GM12878 (cell line): Measurements from ENCODE around the gene C10orf67. TPM values are rescaled to one million over a fixed set of nuclear protein-coding genes. Genes with fewer than 3 reads are reported as not detected.

Source experiments
- ATAC-seq: fragments of 200-7000 bp; cut with Tn5 transposase; 3 replicates; pipeline ENCODE4 v1.9.1; 2020; ENCODE audit warnings: mild to moderate bottlenecking, moderate library complexity
- BruUV-seq: library from RNA; stranded (reverse); fragments of 400-500 nt; replicated peaks from 2 replicates; lab custom pipeline; 2021; lab: Mats Ljungman, UMichigan
- CTCF ChIA-PET: fragments of 300-600 bp; sonication (Branson Sonifier 250); formaldehyde crosslinking; extraction: SDS; loops from one replicate; lab custom pipeline; 2021; ENCODE audit warnings: inconsistent platforms; lab: Yijun Ruan, JAX
- POLR2A ChIA-PET: fragments of 350-600 bp; formaldehyde crosslinking; extraction: SDS; loops from one replicate; lab custom pipeline; 2021; ENCODE audit warnings: inconsistent platforms; lab: Charles Lee
- RAD21 ChIA-PET: fragments of 300-600 bp; sonication (Branson Sonifier 250); formaldehyde crosslinking; loops from one replicate; lab custom pipeline; 2023; ENCODE audit warnings: antibody characterized with exemption; ENCODE audit not compliant: unreplicated experiment; lab: Charles Lee
- SMC1A ChIA-PET: fragments of 300-600 bp; sonication (Branson Sonifier 250); formaldehyde crosslinking; loops from one replicate; lab custom pipeline; 2023; ENCODE audit not compliant: unreplicated experiment, uncharacterized antibody; lab: Charles Lee
- DNase-seq: peaks from one replicate; pipeline ENCODE4 v3.0.0-alpha.2; 2011; ENCODE audit warnings: low read depth, low spot score
- FAIRE-seq: peaks from 3 replicates; lab custom pipeline; 2011; peaks lifted over from hg19 to GRCh38; lab: Jason Lieb, UNC
- H2AFZ ChIP-seq: 2 replicates; pipeline ENCODE4 v1.6.0; 2011; ENCODE audit warnings: low read depth, low read length, control low read depth; ENCODE audit not compliant: control insufficient read depth
- H3K27ac ChIP-seq: 2 replicates; pipeline ENCODE4 v1.5.1; 2011; ENCODE audit warnings: control low read depth; ENCODE audit not compliant: control insufficient read depth, insufficient read depth
- H3K27me3 ChIP-seq, 2 experiments: replicated peaks in 1 of 2; 2 replicates each; pipeline versions ENCODE4 v1.6.0 to v1.6.1; 2011; ENCODE audit warnings: low read length in 1 of 2; ENCODE audit not compliant: control insufficient read depth in 2 of 2, insufficient read depth in 2 of 2
- H3K36me3 ChIP-seq, 2 experiments: 2 replicates each; pipeline ENCODE4 v1.5.1; 2011; ENCODE audit warnings: low read length in 1 of 2; ENCODE audit not compliant: control insufficient read depth in 2 of 2, insufficient read depth in 2 of 2
- H3K4me1 ChIP-seq: 2 replicates; pipeline ENCODE4 v1.6.1; 2011; ENCODE audit warnings: mild to moderate bottlenecking, low read length, moderate library complexity, mixed read lengths; ENCODE audit not compliant: control insufficient read depth, insufficient read depth
- H3K4me2 ChIP-seq: 2 replicates; pipeline ENCODE4 v1.6.0; 2011; ENCODE audit warnings: control low read depth; ENCODE audit not compliant: control insufficient read depth, insufficient read depth
- H3K4me3 ChIP-seq: fragments of 200-600 bp; sonication (generic); 2 replicates; pipeline ENCODE4 v1.5.1; 2016
- H3K79me2 ChIP-seq: 2 replicates; pipeline ENCODE4 v1.6.0; 2011; ENCODE audit warnings: low read length; ENCODE audit not compliant: control insufficient read depth, insufficient read depth
- H3K9ac ChIP-seq: 2 replicates; pipeline ENCODE4 v1.8.0; 2011; ENCODE audit warnings: low read length, control low read depth, mixed read lengths; ENCODE audit not compliant: control insufficient read depth, insufficient read depth
- H3K9me3 ChIP-seq: replicated peaks from 3 replicates; pipeline ENCODE4 v1.5.1; 2011; ENCODE audit warnings: mild to moderate bottlenecking, low read length; ENCODE audit not compliant: control insufficient read depth, insufficient read depth
- H4K20me1 ChIP-seq: 2 replicates; pipeline ENCODE4 v1.6.0; 2011; ENCODE audit not compliant: control insufficient read depth, insufficient read depth
- HDAC6 ChIP-seq: fragments of 200-600 bp; sonication (generic); IDR thresholded peaks from one replicate; pipeline ENCODE4 v1.8.0; 2017; ENCODE audit warnings: antibody characterized with exemption; ENCODE audit not compliant: unreplicated experiment
- KLF5 ChIP-seq: fragments of 450-650 bp; IDR thresholded peaks from 2 replicates; pipeline ENCODE4 v1.6.1; 2014; ENCODE audit warnings: mild to moderate bottlenecking; ENCODE audit not compliant: partially characterized antibody
- POLR2A ChIP-seq: IDR thresholded peaks from 2 replicates; pipeline ENCODE4 v1.6.1; 2011; ENCODE audit warnings: low read depth, mild to moderate bottlenecking, low read length
- SREBF1 ChIP-seq: IDR thresholded peaks from 2 replicates; pipeline ENCODE4 v1.6.1; 2012; ENCODE audit warnings: mild to moderate bottlenecking, low read length
- WGBS: methylation state at CpG from one replicate; pipeline ENCODE4 v1.1.6; 2016; ENCODE audit warnings: low lambda C conversion rate; ENCODE audit not compliant: insufficient replicate concordance, insufficient coverage; ENCODE audit errors: missing lambda C conversion rate; 5-methylcytosine and 5-hydroxymethylcytosine counted together
- in situ Hi-C: fragments of 300-500 bp; cut with MboI; formaldehyde crosslinking; loops from 9 replicates; pipeline ENCODE4 v1.14.3; 2018; ENCODE audit warnings: mixed read lengths
- intact Hi-C: fragments of 100-400 bp; cut with micrococcal nuclease; formaldehyde crosslinking; loops from one replicate; pipeline ENCODE4 v1.14.2; 2022; ENCODE audit not compliant: unreplicated experiment
- polyA plus RNA-seq, 11 experiments: library from polyadenylated mRNA; depleted of rRNA in 4 of 11; unstranded in 6 of 11; stranded (reverse) in 5 of 11; fragments of >200 nt; fragmentation: Nextera tagmentation in 4 of 11; fragmentation: Illumina TruSeq in 1 of 11; extraction: Ambion mirVana in 4 of 11; extraction: Trizol in 1 of 11; gene quantifications; 1 replicate in 1 of 11; 2 replicates in 10 of 11; pipeline versions ENCODE4 v1.2.1 to v1.2.3, GENCODE V29; 2011 to 2016; ENCODE audit warnings: inconsistent platforms in 2 of 11, missing spikeins in 2 of 11, low read depth in 1 of 11
- total RNA-seq, 4 experiments: library from RNA; depleted of rRNA in 3 of 4; stranded (reverse); fragments of >200 nt in 3 of 4; fragmentation: Illumina TruSeq in 1 of 4; extraction: Trizol in 1 of 4; gene quantifications; 2 replicates each; pipeline versions ENCODE4 v1.2.1 to v1.2.3, GENCODE V29; 2013 to 2021
- TF ChIP-seq, protein P1 (sequence below): fragments of 450-650 bp; IDR thresholded peaks from 2 replicates; pipeline ENCODE4 v1.6.1; 2016; ENCODE audit warnings: mild to moderate bottlenecking, moderate library complexity, borderline replicate concordance

The C10orf67 gene
- total and polyA plus RNA-seq, 10 of the 15 experiments (the other 5 are each of a cell fraction or from before 2014, with no cell fraction given): 0.06 TPM; not detected in 9

- no peak for DNase-seq
- H3K4me1 ChIP-seq: no peaks in the 10 kb centered on the region
- FAIRE-seq: no peak
- CTCF ChIA-PET: no interaction called here
- H3K4me3 ChIP-seq: no peak overlapping the region
- no peaks in the 10 kb centered on the region for H4K20me1 ChIP-seq
- no peak overlapping the region for H3K27ac ChIP-seq
- no peaks in the 10 kb centered on the region for H3K9me3 ChIP-seq
- no peak overlapping the region for H3K9ac ChIP-seq
- in situ Hi-C loops: no loop called here
- WGBS: 40% methylated on average over 29 of the region's 29 CpGs
- H3K27me3 ChIP-seq: peaks cover 1 to 4% of the 10 kb centered on the region in 2 experiments; a peak in 3 of 4 replicates
- no peaks in the 10 kb centered on the region for H3K36me3 ChIP-seq
- ATAC-seq: no peak
- RAD21 ChIA-PET: no interaction called here
- no TSS peak for BruUV-seq
- no peak overlapping the region for H2AFZ ChIP-seq
- H3K4me2 ChIP-seq: no peak overlapping the region
- TF ChIP-seq POLR2A (no peak), SREBF1 (no peak), HDAC6 (no peak), KLF5 (no peak)
- TF ChIP-seq, protein P1, sequence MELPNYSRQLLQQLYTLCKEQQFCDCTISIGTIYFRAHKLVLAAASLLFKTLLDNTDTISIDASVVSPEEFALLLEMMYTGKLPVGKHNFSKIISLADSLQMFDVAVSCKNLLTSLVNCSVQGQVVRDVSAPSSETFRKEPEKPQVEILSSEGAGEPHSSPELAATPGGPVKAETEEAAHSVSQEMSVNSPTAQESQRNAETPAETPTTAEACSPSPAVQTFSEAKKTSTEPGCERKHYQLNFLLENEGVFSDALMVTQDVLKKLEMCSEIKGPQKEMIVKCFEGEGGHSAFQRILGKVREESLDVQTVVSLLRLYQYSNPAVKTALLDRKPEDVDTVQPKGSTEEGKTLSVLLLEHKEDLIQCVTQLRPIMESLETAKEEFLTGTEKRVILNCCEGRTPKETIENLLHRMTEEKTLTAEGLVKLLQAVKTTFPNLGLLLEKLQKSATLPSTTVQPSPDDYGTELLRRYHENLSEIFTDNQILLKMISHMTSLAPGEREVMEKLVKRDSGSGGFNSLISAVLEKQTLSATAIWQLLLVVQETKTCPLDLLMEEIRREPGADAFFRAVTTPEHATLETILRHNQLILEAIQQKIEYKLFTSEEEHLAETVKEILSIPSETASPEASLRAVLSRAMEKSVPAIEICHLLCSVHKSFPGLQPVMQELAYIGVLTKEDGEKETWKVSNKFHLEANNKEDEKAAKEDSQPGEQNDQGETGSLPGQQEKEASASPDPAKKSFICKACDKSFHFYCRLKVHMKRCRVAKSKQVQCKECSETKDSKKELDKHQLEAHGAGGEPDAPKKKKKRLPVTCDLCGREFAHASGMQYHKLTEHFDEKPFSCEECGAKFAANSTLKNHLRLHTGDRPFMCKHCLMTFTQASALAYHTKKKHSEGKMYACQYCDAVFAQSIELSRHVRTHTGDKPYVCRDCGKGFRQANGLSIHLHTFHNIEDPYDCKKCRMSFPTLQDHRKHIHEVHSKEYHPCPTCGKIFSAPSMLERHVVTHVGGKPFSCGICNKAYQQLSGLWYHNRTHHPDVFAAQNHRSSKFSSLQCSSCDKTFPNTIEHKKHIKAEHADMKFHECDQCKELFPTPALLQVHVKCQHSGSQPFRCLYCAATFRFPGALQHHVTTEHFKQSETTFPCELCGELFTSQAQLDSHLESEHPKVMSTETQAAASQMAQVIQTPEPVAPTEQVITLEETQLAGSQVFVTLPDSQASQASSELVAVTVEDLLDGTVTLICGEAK: no peak
- SMC1A ChIA-PET: no interaction called here
- intact Hi-C loops: no loop called here
- H3K79me2 ChIP-seq: no peaks in the 10 kb centered on the region
- POLR2A ChIA-PET: no interaction called here
Observed at GRCh38 chr10:23203369-23204325, 140.9 kb downstream of the C10orf67 start.
